GM23248 (cell line): Measurements from ENCODE around the gene TTC39A. TPM values are rescaled to one million over a fixed set of nuclear protein-coding genes. Genes with fewer than 3 reads are reported as not detected.

Experiments used
- DNase-seq: peaks from one replicate; pipeline ENCODE4 v3.0.0-alpha.2; 2015
- H2AFZ ChIP-seq: fragments of 200-600 bp; sonication (generic); 2 replicates; pipeline ENCODE4 v1.6.1; 2016; ENCODE audit warnings: antibody characterized with exemption
- H3F3A ChIP-seq: fragments of 200-600 bp; sonication (generic); 2 replicates; pipeline ENCODE4 v1.6.1; 2016; ENCODE audit warnings: mild to moderate bottlenecking, antibody characterized with exemption, mixed run types; ENCODE audit not compliant: insufficient read depth
- H3K27ac ChIP-seq: fragments of 200-600 bp; sonication (generic); 2 replicates; pipeline ENCODE4 v1.5.1; 2016; ENCODE audit warnings: mild to moderate bottlenecking
- H3K27me3 ChIP-seq: fragments of 200-600 bp; sonication (generic); replicated peaks from 2 replicates; pipeline ENCODE4 v1.6.1; 2016; ENCODE audit warnings: mild to moderate bottlenecking; ENCODE audit not compliant: insufficient read depth
- H3K36me3 ChIP-seq: fragments of 200-600 bp; sonication (generic); 2 replicates; pipeline ENCODE4 v1.6.1; 2016; ENCODE audit warnings: low read depth, mild to moderate bottlenecking
- H3K4me1 ChIP-seq: fragments of 200-600 bp; sonication (generic); 2 replicates; pipeline ENCODE4 v1.6.1; 2016; ENCODE audit warnings: mild to moderate bottlenecking; ENCODE audit not compliant: insufficient read depth
- H3K4me2 ChIP-seq: fragments of 200-600 bp; sonication (generic); one replicate; pipeline ENCODE4 v1.6.1; 2016; ENCODE audit warnings: mild to moderate bottlenecking; ENCODE audit not compliant: unreplicated experiment
- H3K4me3 ChIP-seq: fragments of 200-600 bp; sonication (generic); 2 replicates; pipeline ENCODE4 v1.5.1; 2016; ENCODE audit warnings: mild to moderate bottlenecking
- H3K79me2 ChIP-seq: fragments of 200-600 bp; sonication (generic); 2 replicates; pipeline ENCODE4 v1.6.1; 2016; ENCODE audit warnings: mild to moderate bottlenecking; ENCODE audit not compliant: insufficient read depth
- H3K9ac ChIP-seq: fragments of 200-600 bp; sonication (generic); 2 replicates; pipeline ENCODE4 v1.6.1; 2016; ENCODE audit warnings: mild to moderate bottlenecking
- H3K9me2 ChIP-seq: fragments of 200-600 bp; sonication (generic); 2 replicates; pipeline ENCODE4 v1.6.1; 2016; ENCODE audit warnings: mixed run types, mild to moderate bottlenecking, moderate library complexity; ENCODE audit not compliant: insufficient read depth
- H3K9me3 ChIP-seq: fragments of 200-600 bp; sonication (generic); one replicate; pipeline ENCODE4 v1.6.1; 2017; ENCODE audit warnings: low read depth
- H4K20me1 ChIP-seq: fragments of 200-600 bp; sonication (generic); 2 replicates; pipeline ENCODE4 v1.6.0; 2016; ENCODE audit not compliant: insufficient read depth
- EZH2 ChIP-seq: fragments of 200-600 bp; sonication (generic); IDR thresholded peaks from 2 replicates; pipeline ENCODE4 v1.6.1; 2018; ENCODE audit warnings: antibody characterized with exemption, mild to moderate bottlenecking; ENCODE audit not compliant: insufficient read depth, poor library complexity, severe bottlenecking
- EZH2phosphoT487 ChIP-seq: fragments of 200-600 bp; sonication (generic); IDR thresholded peaks from 2 replicates; pipeline ENCODE4 v1.6.1; 2018; ENCODE audit warnings: antibody characterized with exemption, moderate library complexity, mild to moderate bottlenecking, low read depth; ENCODE audit not compliant: insufficient read depth
- WGBS, 2 experiments: methylation state at CpG; one replicate each; pipeline ENCODE4 v1.1.6; 2015 to 2017; ENCODE audit warnings: low lambda C conversion rate in 2 of 2, low coverage in 1 of 2; ENCODE audit errors: missing lambda C conversion rate in 2 of 2; 5-methylcytosine and 5-hydroxymethylcytosine counted together
- in situ Hi-C: fragments of 300-500 bp; cut with MboI; formaldehyde crosslinking; loops from 2 replicates; pipeline ENCODE4 v1.15.0; 2020
- polyA plus RNA-seq: library from polyadenylated mRNA; unstranded; fragments of >200 nt; fragmentation: Nextera tagmentation; extraction: Ambion mirVana; gene quantifications from 2 replicates; pipeline ENCODE4 v1.2.1, GENCODE V29; 2016
- total RNA-seq: library from RNA; depleted of rRNA; stranded (reverse); fragments of >200 nt; shearing (Covaris generic); gene quantifications from 2 replicates; pipeline ENCODE4 v1.2.3, GENCODE V29; 2014

Gene TTC39A
- total and polyA plus RNA-seq, 2 experiments from 2014 or later = 0.15 TPM; not detected in 1

GRCh38 chr1:51336711-51337110 lies 6.3 kb upstream of the TTC39A start:
- no peaks in the 10 kb centered on the region for H3F3A ChIP-seq
- H3K4me1 ChIP-seq = no peaks in the 10 kb centered on the region
- DNase-seq = no peak
- TF ChIP-seq EZH2 = no peak
- TF ChIP-seq EZH2phosphoT487 = no peak
- H3K9me3 ChIP-seq = no peaks in the 10 kb centered on the region
- H3K9me2 ChIP-seq = no peaks in the 10 kb centered on the region
- no peaks in the 10 kb centered on the region for H3K79me2 ChIP-seq
- no peak overlapping the region for H3K9ac ChIP-seq
- WGBS, 2 experiments = 63 to 68% methylated on average over 4 of the region's 4 CpGs
- no peak overlapping the region for H2AFZ ChIP-seq
- in situ Hi-C loops = no loop called here
- H3K27ac ChIP-seq = no peak overlapping the region
- no peaks in the 10 kb centered on the region for H4K20me1 ChIP-seq
- no peak overlapping the region for H3K4me2 ChIP-seq
- no peak overlapping the region for H3K4me3 ChIP-seq
- H3K27me3 ChIP-seq = no peaks in the 10 kb centered on the region
- no peaks in the 10 kb centered on the region for H3K36me3 ChIP-seq

- Histone ChIP-seq H3K79me2 (no peaks in the 10 kb centered on the region), H3K9me3 (no peaks in the 10 kb centered on the region), H2AFZ (no peak overlapping the region), H3K4me3 (no peak overlapping the region), H3K9me2 (no peaks in the 10 kb centered on the region), H3K4me1 (peaks cover 4% of the 10 kb centered on the region; the same call in 1 of the 2 replicates), H3K27ac (no peak overlapping the region), H3K9ac (no peak overlapping the region), H3K27me3 (no peaks in the 10 kb centered on the region), H4K20me1 (no peaks in the 10 kb centered on the region), H3F3A (no peaks in the 10 kb centered on the region), H3K4me2 (no peak overlapping the region), H3K36me3 (no peaks in the 10 kb centered on the region)
- no peak for DNase-seq
- in situ Hi-C loops = no loop called here
- TF ChIP-seq EZH2phosphoT487 (no peak), EZH2 (no peak)
- 98% methylated on average over 3 of the region's 3 CpGs for WGBS, 2 experiments
These were observed 5.6 kb upstream of the TTC39A start for GRCh38 chr1:51336004-51336403.

GRCh38 chr1:51331206-51332100 lies 1.1 kb upstream of the TTC39A start:
- Histone ChIP-seq H3K4me3 (no peak overlapping the region), H3K36me3 (no peaks in the 10 kb centered on the region), H3K4me2 (peak overlapping the region; percentile 9), H3K9me3 (no peaks in the 10 kb centered on the region), H4K20me1 (no peaks in the 10 kb centered on the region), H2AFZ (peak overlapping the region; percentile 10; the same call in 1 of the 2 replicates), H3K79me2 (no peaks in the 10 kb centered on the region), H3K9ac (no peak overlapping the region), H3K9me2 (no peaks in the 10 kb centered on the region), H3K27ac (no peak overlapping the region), H3K27me3 (no peaks in the 10 kb centered on the region), H3K4me1 (peaks cover 8% of the 10 kb centered on the region; the same call in 1 of the 2 replicates), H3F3A (no peaks in the 10 kb centered on the region)
- in situ Hi-C loops = no loop called here
- WGBS, 2 experiments = 41 to 43% methylated on average over 7 of the region's 7 CpGs
- no peak for TF ChIP-seq EZH2phosphoT487
- DNase-seq = peak; percentile 74

GRCh38 chr1:51329443-51330325 lies 678 bp downstream of the TTC39A start:
- Histone ChIP-seq H4K20me1 (no peaks in the 10 kb centered on the region), H2AFZ (no peak overlapping the region)
- no peak for DNase-seq

More at GRCh38 chr1:51329443-51330325, 678 bp downstream of the TTC39A start:
- WGBS, 2 experiments = 46 to 60% methylated on average over 16 to 26 of the region's 26 CpGs
- no peak overlapping the region for H3K9ac ChIP-seq
- in situ Hi-C loops = no loop called here
- H3K4me2 ChIP-seq = no peak overlapping the region
- no peaks in the 10 kb centered on the region for H3K79me2 ChIP-seq
- H3F3A ChIP-seq = no peaks in the 10 kb centered on the region
- H3K27me3 ChIP-seq = no peaks in the 10 kb centered on the region
- H3K9me3 ChIP-seq = no peaks in the 10 kb centered on the region
- TF ChIP-seq EZH2phosphoT487 (no peak), EZH2 (no peak)
- no peak overlapping the region for H3K4me3 ChIP-seq
- H3K9me2 ChIP-seq = no peaks in the 10 kb centered on the region
- H3K4me1 ChIP-seq = peaks cover 8% of the 10 kb centered on the region; the same call in 1 of the 2 replicates
- no peak overlapping the region for H3K27ac ChIP-seq
- H3K36me3 ChIP-seq = no peaks in the 10 kb centered on the region
